HG03135 (cell line): ENCODE results near the gene RAB9B.
"Not testable (repeated sequence)": the region's sequence is repeated elsewhere in the genome, so short reads cannot be mapped to it uniquely, and the experiment has no call there.

ENCODE experiments used
- ATAC-seq: cut with Tn5 transposase; IDR thresholded peaks from one replicate; pipeline ENCODE4 v1.9.1; 2021; ENCODE audit warnings: mild to moderate bottlenecking, moderate library complexity; ENCODE audit not compliant: unreplicated experiment

The RAB9B gene

DNA sequence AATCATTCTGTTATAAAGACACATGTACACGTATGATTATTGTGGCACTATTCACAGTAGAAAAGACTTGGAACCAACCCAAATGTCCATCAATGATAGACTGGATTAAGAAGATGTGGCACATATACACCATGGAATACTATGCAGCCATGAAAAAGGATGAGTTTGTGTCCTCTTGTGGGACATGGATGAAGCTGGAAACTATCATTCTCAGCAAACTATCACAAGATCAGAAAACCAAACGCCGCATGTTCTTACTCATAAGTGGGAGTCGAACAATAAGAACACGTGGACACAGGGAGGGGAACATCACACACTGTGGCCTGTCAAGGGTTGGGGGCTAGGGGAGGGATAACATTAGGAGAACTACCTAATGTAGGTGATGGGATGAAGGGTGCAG, 15.0 kb downstream of the RAB9B start:
- ATAC-seq = not testable (repeated sequence)

DNA sequence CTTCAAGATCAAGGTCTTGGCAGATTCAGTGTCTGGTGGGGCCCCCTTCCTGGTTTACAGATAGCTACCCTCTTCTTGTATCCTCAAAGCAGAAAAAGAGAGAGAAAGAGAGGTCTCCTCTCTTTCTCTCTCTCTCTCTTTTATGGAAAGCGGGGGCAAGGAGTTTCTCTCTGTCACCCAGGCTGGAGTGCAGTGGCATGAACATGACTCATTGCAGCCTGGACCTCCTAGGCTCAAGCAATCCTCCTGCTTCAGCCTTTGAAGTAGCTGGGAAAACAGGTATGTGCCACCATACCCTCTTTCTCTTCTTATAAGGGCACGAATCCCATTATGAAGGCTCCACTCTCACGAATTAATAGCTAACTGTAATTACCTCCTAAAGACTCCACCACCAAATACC, 20.2 kb downstream of the RAB9B start:
- no peak for ATAC-seq

DNA sequence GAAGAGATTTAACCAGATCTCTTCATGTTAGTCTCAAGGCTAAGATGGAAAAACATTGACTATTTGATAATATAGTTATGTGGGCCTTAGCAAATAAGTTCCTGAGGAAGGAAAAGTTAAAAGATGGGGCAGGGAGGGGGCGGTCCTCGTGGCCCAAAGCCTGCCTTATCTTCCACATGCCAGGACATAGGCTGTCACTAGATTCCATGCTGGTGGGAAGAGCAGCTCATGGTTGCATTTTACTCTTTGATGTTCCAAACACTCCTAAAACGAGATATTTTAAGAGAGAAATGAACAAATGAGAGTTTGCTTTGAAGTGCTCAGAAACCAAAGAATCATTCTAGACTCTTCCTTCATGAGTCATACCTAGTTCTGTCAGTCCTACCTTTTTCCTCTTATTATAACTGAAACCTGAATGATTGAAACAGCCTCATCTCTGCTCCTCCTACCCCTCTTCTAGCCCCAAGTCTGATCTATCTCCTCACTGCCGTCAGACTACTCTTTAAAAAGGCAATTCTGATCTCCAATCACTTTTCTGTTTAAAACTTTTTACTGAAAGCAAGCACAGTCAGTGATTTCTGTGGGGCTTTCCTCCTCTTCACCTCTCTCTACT, 25.1 kb downstream of the RAB9B start:
- no peak for ATAC-seq

DNA sequence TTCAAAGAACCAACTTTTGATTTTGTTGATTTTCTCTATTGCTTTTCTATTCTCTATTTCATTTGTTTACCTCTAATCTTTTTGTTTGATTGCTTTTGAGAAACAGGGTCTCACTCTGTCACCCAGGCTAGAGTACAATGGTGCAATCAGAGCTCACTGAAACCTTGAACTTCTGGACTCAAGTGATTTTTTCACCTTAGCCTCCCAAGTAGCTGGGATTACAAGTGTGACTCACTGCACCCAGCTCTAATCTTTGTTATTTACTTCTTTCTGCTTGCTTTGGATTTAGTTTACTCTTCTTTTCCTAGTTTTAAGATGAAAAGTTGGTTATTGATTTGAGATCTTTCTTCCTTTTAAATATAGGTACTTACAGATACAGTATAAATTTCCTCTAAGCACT, 26.2 kb downstream of the RAB9B start:
- ATAC-seq = no peak

DNA sequence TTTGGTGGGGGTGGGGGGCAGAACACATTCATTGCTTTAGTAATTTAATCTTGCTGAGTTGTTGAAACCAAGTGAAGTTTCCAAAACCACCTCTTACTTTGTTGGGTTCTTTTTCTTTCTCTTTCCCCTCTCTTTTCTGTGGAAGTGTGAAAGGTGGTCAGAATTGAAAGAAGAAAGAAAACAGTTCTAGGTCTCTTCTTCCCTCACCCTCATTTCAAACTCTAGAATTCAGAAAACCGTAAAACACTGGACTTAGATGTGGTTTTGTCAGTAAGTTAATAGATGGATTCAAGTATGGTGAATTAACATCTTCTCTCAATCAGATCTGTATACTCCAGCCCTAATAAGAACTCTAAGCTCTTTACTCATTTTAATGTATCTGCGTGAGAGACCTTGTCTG, 31.7 kb downstream of the RAB9B start:
- no peak for ATAC-seq

DNA sequence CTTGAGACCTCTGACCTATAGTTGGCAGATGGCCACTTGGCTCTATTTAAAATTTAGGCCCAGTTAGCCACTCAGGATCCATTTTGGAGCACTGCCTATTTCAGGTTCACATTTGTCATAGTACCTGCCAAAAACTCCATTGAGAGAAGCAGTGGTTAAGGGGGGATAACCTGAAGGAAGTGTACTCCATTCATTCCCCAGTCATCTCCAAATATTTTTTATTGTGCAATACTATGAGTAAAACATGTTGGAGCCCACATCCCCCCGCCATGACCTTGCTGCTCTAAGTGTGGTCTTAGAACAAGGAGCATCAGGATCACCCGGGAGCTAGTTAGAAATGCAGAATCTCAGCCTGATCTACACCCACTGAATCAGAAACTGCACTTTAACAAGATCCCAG, 34.4 kb downstream of the RAB9B start:
- no peak for ATAC-seq

DNA sequence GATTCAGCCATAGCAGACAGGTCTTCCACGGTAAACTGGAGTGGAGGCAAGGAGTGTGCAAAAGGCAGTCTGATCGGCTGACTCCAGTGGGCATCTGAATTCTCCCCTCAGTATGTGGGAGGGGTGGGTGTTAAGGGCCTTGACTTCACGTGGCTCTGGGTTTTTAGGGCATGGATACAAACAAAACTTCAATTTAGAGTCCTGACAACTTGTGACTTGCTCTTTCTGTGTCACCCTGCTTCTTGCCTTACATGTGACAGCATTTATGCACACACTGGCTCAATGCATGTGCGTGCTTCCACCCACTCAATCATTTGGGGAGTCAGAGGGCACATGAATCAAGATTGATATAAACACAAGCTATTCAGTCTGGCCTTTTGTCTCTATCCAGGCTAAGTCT, 37.9 kb downstream of the RAB9B start:
- ATAC-seq = no peak

DNA sequence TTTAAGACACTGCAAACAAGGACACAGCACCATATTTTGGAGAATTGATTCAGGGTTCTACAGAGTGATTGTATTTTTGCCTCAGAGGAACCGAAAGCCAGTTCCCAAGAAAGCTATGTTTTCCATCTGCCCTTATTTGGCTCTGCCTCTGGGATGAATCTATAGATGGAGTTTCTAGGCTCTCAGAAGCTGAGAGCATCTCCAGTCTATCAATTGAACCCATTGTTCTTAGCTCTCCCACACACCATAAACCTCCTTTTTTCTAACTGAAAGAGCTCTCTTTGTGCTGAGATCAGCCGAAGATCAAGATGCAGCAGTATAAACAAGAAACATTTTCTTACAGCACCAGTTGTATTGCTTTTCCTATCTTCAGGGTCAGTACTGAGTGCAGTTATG, 38.5 kb downstream of the RAB9B start:
- ATAC-seq = no peak

DNA sequence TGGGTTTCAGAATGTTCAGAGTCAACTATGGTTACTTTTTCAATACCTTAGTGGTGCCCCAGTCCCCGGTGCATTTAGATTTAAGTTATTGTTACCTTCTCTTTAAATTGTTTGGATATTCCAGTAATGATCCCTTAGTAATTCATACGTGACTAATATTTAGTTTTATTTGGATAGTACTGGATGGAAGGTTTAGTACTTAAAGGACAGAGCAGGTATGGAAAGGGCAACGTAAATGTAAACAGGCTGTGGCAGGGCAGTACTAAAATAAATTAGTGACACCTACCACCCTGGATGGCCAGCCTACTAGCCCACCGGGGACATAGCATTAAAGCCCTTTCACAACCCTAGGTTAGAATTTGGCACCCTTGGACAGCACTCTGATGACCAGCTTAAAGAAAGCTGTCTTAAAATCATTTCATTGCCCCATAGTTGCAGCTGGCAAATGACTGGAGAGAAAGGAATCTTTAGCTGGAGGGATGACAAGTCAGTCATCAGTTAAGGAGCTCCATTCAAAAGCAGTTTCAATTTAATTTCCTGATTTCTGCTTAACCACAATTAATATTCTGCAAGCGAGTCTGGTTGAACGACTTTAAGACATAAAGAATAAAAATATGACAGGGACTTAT, 39.0 kb downstream of the RAB9B start:
- ATAC-seq = no peak

DNA sequence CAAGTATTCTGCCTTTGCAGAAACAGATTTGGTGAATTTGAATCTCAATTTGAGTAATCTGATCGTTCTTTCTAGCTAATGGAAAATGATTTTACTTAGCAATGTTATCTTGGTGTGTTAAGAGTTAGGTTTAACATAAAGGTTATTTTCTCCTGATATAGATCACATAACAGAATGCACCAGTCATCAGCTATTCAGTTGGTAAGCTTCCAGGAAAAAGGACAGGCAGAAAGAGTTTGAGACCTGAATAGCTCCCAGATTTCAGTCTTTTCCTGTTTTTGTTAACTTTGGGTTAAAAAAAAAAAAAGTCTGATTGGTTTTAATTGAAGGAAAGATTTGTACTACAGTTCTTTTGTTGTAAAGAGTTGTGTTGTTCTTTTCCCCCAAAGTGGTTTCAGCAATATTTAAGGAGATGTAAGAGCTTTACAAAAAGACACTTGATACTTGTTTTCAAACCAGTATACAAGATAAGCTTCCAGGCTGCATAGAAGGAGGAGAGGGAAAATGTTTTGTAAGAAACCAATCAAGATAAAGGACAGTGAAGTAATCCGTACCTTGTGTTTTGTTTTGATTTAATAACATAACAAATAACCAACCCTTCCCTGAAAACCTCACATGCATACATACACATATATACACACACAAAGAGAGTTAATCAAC, 40.1 kb downstream of the RAB9B start:
- ATAC-seq = no peak

DNA sequence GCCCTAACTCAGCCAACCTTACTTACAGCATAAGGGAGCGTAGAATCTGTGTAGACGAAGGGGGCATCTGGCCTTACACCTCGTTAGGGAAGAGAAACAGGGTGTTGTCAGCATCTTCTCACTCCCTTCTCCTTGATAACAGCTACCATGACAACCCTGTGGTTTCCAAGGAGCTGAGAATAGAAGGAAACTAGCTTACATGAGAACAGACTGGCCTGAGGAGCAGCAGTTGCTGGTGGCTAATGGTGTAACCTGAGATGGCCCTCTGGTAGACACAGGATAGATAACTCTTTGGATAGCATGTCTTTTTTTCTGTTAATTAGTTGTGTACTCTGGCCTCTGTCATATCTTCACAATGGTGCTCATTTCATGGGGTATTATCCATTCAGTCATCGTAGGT, 40.8 kb downstream of the RAB9B start:
- no peak for ATAC-seq

DNA sequence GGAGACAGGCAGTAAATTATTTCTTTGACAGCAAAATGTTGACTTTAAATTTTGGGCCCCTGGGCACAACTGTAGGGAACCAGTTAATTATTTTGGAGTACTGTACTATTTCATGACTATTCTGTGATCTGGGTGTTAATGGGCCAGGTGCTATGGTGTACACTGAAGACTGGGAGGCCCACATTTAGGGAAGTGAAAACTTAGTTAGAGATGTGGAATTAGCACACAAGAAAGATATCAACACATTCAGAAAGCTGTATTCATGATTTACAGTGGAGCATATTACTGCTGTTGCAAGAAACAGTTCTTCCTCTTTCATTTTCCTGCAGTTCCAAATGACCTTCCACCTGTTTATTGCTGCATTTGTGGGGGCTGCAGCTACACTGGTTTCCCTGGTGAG, 43.1 kb downstream of the RAB9B start:
- peak; percentile 78 for ATAC-seq

DNA sequence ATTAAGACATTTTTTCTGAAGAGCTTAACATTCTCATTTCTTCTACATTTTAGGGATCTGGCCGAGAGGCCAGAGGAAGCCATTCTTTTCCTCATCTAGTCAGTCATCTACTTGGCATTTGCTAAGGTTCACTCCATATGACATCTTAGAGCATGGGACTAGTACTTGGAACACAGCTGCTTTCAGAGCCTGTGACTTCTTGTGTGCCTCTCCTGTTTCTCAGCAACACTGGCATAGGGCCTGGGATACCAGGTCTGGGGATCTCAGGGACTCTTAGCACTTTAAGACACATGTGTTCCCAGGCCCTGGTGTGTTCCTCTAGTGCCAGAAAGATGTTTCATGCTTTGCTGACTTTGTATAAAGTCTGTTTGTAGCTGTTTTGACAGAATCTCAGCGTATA, 48.1 kb downstream of the RAB9B start:
- ATAC-seq = no peak

DNA sequence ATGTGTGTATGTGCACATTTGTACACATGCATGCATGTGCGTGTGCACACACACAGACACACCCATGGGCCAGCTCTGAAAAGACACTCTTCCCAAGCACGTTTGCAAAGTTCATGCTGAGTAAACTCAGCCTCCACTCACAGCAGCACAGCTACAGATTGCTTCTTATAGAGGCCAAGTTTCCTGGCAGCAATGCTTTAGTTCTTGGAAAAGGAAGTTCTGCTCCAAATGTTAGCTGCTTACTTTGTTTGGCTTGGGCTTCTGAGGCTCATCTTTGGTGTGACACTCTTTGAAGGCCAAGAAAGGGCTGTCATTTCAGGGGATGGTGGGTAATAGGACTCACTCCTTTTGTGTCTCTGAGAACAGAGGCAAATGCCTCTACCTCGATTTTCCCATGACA, 48.9 kb downstream of the RAB9B start:
- ATAC-seq = no peak

DNA sequence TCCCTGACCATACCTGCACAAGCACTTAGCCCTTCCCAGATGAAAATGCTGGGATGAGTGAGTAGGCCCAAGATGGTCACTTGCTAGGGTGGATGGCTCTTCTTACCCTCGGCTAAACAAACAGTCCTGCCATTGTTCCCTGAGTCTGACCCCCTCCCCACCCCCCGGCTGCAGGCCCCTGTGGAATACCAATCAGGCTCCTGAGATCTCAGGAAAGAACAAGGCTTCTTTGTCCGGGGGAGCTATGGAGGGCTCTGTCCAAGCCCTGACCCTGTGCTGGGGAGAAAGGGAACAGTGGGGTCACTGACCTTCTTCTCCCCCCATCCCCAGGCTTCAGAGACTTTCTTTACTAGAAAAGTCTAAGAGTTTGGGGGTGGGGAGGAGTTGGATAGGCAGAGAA, 49.4 kb downstream of the RAB9B start:
- no peak for ATAC-seq

DNA sequence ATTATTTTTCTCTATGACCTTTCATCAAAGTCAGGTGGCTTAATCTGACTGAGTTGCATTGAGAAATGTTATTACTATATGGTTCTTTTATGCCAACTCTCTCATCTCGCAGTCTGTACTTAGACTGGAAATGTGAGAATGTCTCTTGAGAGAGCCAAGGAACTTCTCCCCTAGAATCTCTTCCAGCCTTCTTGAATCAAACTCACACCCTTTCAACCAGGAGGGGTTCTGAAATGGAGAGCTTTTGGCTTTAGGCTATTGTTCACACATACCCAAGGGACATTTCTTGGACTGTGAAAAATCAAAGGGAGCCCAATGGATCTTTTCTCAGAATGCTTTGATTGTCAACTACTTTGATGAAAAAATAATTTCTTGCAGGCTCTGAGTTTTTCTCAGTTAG, 50.4 kb downstream of the RAB9B start:
- ATAC-seq = no peak

DNA sequence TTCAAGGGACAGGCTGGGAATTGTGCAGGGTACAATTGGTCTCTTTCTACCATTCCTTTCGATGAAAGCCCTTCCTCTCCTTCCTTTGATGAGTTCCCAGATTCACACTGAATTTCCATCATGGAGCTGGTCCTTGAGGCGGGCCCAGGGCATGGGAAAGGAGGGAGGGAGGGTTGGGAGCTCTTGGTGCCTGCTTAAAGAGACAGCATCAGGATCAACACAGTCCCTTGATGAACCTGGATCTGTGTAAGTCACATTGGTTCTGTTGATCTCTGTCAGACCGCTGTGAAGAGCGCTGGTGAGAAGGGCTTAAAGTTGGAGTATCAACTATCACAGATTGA, 51.0 kb downstream of the RAB9B start:
- ATAC-seq = no peak

DNA sequence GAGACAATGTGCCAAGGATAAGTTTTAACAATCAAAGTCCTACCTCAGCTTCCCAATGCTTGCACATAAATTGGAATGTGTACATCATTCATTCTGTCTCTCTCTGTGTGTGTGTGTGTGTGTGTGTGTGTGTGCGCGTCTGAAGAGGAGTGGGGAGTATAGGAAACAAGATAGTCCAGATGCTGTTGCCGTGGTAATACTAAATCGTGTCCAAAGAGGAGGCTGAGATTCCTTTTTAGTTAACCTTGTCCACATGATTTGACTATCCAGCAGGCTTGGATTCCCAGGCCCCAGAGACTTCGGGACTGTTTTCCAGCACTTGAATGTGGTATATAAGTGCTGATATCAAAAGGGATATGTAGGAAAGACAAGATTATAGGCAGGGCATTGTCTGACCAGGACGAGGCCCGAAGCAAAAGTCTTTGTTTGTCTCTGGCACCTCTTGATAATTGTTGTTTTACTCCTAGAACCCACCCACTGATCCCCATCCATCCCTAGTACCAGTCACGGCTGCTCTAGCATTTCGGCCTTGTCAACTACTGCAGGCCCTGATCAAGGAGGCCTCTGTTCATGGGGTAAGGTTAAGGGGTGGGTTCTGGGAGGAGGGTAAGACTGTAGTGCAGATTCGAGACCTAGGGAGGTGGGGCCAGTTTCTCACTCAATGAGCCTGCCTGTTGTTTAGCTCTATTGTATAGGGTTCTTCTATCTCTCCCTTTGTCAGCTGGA, 51.6 kb downstream of the RAB9B start:
- ATAC-seq = no peak

DNA sequence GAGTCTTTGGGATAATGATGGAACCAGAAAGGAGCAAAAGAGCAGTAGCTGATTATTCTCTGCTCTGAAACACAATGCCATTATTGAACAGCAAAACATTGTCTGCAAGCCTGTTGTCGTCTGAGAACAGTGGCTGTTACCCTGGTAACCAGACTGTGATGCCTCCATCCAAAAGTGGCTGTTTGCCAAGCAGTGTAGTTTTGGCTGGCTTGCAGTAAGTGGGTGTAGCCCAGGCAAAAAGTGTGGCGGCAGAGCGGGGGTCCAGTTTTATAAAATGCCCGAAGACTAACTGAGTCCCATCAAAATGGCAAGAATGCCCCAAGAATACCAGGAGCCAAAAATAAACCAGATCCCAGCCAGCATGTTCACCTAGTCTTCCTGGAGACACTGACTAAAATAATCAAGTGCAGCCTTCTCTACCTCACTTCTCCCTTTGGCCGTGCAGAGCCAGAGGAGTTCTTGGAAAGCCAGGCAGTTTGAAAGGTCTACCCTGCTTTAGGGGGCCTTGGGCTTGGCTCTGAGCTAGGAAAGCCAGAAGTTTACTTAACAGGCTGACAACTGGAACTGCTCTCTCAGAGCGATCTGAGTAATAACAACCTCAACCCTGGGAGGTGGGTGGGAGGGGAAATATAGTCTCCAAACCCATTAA, 52.8 kb downstream of the RAB9B start:
- ATAC-seq = no peak

DNA sequence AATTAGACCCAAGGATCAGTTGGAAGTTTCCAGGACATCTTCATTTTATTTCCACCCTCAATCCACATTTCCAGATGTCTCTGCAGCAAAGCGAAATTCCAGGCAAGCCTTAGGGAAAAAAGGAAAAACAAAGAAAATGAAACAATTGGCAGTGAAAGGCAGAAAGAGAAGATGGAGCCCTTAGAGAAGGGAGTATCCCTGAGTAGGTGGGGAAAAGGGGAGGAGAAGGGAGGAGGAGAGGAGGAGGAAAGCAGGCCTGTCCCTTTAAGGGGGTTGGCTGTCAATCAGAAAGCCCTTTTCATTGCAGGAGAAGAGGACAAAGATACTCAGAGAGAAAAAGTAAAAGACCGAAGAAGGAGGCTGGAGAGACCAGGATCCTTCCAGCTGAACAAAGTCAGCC, 55.5 kb downstream of the RAB9B start, which contains the start of gene PLP1:
Gene PLP1 (plus strand): TSS at position 295 of the 400 bp plus-strand sequence. CDS start 156 bp downstream, outside the sequence.
- ATAC-seq = no peak

DNA sequence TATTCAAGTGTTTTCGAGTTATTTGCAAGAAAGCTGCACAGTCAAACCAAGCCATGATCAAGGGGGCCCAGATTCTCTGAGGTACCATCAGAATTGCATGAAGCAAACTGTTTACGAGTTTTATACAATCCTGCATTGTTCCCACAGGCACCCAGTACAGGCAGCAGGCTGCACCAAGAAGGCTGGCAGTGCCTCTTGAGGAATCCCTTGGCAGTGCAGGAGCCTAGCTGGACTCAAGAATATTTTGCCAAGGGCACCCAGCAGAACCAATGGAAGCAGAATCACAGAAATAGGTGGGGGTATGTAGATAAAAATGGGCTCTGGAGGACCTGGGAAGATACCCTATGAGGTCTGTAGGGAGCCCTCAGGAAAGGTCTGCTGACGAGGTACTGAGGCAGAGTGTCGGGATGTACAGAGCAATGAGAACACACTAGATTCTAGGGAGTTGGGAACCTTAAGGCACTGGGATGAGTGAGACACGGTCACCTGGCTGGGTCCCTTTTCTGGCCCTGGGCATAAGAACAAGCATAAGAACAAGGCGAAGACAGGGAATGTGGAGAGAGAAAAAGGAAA, 57.9 kb downstream of the RAB9B start:
- ATAC-seq = no peak
